ENCODE results near the gene RERGL. TPM values are rescaled to one million over a fixed set of nuclear protein-coding genes. Genes with fewer than 3 reads are reported as not detected.

The RERGL gene
- total RNA-seq, 1 donor from 2014 or later = 0.27 TPM

DNA sequence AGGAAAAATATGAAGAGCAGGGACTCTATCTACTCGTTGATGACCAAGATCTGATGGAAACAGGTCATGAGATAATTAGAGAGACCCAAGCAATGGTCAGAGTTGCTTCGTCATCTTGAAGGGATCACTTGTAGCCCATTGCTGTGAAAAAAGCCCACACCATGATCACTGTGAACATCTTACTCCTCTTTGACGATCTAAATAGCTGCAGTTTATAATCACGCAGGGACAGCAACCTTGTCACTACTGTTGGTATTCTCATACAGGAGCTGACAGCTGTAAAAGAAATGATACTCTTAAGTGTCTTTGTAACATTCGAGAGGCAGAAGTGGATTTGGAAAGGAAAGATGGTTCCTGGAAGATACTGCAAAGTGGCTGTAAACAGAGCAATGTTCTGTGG lies 33.7 kb upstream of the RERGL start:
- peaks cover 17% of the 10 kb centered on the region for H3K9me3 Mint-ChIP-seq (ENCODE audit: low read depth)
- no peak overlapping the region for H3K4me3 Mint-ChIP-seq (ENCODE audit: unreplicated experiment)
- TF ChIP-seq, protein P1, sequence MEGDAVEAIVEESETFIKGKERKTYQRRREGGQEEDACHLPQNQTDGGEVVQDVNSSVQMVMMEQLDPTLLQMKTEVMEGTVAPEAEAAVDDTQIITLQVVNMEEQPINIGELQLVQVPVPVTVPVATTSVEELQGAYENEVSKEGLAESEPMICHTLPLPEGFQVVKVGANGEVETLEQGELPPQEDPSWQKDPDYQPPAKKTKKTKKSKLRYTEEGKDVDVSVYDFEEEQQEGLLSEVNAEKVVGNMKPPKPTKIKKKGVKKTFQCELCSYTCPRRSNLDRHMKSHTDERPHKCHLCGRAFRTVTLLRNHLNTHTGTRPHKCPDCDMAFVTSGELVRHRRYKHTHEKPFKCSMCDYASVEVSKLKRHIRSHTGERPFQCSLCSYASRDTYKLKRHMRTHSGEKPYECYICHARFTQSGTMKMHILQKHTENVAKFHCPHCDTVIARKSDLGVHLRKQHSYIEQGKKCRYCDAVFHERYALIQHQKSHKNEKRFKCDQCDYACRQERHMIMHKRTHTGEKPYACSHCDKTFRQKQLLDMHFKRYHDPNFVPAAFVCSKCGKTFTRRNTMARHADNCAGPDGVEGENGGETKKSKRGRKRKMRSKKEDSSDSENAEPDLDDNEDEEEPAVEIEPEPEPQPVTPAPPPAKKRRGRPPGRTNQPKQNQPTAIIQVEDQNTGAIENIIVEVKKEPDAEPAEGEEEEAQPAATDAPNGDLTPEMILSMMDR (IDR thresholded peaks at IDR 0.05) = no peak
- peaks cover 3% of the 10 kb centered on the region for H3K36me3 Mint-ChIP-seq (ENCODE audit: low read depth)
- H3K27ac Mint-ChIP-seq (ENCODE audit: unreplicated experiment) = no peak overlapping the region
- H3K27me3 Mint-ChIP-seq (ENCODE audit: low read depth) = peaks cover 3% of the 10 kb centered on the region
- no peak for DNase-seq (ENCODE audit: low spot score)
- peaks cover 8% of the 10 kb centered on the region for H3K4me1 Mint-ChIP-seq (ENCODE audit: low read depth)

DNA sequence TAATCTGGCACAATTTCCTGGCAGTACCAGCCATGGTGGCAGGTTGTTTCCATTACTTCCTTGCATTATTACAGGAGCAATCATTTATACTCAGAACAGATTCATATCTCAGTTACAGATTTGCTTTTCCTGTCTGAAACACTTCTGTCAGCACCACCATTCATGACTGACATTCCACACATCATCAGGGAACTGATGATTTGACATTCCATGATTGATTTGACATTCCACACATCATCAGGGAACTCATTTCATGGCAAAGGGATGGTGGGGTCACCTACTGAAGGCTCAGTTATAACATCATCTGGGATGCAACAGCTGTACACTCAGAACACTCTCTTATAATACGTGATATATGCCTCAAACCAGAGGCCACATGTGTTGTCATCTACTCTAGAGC lies 30.9 kb upstream of the RERGL start:
- TF ChIP-seq, protein P1 (IDR thresholded peaks at IDR 0.05) = no peak
- no peak overlapping the region for H3K4me3 Mint-ChIP-seq (ENCODE audit: unreplicated experiment)
- peaks cover 1% of the 10 kb centered on the region for H3K36me3 Mint-ChIP-seq (ENCODE audit: low read depth)
- peaks cover 3% of the 10 kb centered on the region for H3K27me3 Mint-ChIP-seq (ENCODE audit: low read depth)
- peaks cover 5% of the 10 kb centered on the region for H3K9me3 Mint-ChIP-seq (ENCODE audit: low read depth)
- H3K4me1 Mint-ChIP-seq (ENCODE audit: low read depth) = peaks cover 8% of the 10 kb centered on the region
- no peak for DNase-seq (ENCODE audit: low spot score)
- no peak overlapping the region for H3K27ac Mint-ChIP-seq (ENCODE audit: unreplicated experiment)

DNA sequence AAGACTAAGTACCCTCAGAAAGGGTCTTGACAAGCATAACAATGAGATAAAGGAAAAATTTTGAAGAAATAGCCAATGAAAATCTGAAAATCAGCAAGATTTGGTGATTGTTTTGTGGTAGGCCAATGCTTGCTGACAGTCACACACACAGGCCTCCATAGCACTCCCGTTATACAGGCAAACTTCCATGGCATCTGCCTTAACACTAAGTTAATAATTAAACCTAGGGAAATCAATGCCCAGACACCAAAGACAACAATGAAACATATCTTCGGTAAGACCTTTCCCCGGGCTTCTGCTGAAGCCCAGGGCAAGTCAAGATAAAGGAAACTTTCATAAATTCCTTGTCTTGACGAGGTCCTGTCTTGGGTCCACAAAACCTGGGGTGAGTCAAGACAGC lies 18.6 kb upstream of the RERGL start:
- Mint-ChIP-seq H3K27me3 (ENCODE audit: low read depth) (peaks cover 5% of the 10 kb centered on the region), H3K27ac (ENCODE audit: unreplicated experiment) (no peak overlapping the region), H3K4me3 (ENCODE audit: unreplicated experiment) (no peak overlapping the region), H3K9me3 (ENCODE audit: low read depth) (no peaks in the 10 kb centered on the region), H3K36me3 (ENCODE audit: low read depth) (no peaks in the 10 kb centered on the region), H3K4me1 (ENCODE audit: low read depth) (no peaks in the 10 kb centered on the region)
- no peak for DNase-seq (ENCODE audit: low spot score)
- TF ChIP-seq, protein P1 (IDR thresholded peaks at IDR 0.05) = no peak

DNA sequence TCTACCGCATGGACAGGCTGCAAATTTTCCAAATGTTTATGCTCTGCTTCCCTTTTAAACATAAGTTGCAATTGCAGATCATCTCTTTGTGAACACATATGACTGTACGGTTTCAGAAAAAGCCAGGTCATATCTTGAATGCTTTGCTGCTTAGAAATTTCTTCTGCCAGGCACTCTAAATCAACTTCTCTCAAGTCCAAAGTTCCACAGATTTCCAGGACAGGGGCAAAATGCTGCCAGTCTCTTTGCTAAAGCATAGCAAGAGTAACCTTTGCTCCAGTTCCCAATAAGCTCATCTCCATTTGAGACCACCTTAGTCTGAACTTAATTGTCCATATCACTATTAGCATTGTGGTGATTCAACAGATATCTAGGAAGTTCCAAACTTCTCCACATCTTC lies 13.6 kb upstream of the RERGL start:
- Mint-ChIP-seq H3K27ac (ENCODE audit: unreplicated experiment) (no peak overlapping the region), H3K4me1 (ENCODE audit: low read depth) (no peaks in the 10 kb centered on the region), H3K27me3 (ENCODE audit: low read depth) (no peaks in the 10 kb centered on the region)

DNA sequence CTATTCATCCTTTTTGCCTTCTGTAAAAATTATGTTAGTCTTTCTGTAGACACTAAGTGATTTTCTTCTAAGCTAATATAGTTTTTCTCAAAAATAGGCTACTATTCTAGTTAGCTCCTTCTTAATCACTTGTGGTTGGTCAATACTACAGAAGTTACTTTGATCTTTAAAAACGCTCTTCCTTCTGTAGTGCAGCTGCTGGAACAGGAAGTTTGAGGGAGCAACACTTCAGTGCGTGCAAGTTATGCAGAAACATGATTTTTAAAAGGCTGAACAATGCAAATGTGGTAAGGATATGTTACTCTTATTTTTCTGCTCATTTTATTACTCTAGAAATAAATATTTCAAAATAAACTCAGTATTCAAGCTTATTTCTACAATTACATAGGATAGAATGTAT lies 11.1 kb upstream of the RERGL start:
- Mint-ChIP-seq H3K27me3 (ENCODE audit: low read depth) (no peaks in the 10 kb centered on the region), H3K4me3 (ENCODE audit: unreplicated experiment) (no peak overlapping the region), H3K4me1 (ENCODE audit: low read depth) (no peaks in the 10 kb centered on the region), H3K9me3 (ENCODE audit: low read depth) (no peaks in the 10 kb centered on the region), H3K27ac (ENCODE audit: unreplicated experiment) (no peak overlapping the region), H3K36me3 (ENCODE audit: low read depth) (no peaks in the 10 kb centered on the region)
- TF ChIP-seq, protein P1 (IDR thresholded peaks at IDR 0.05) = no peak
- no peak for DNase-seq (ENCODE audit: low spot score)

More for the DNA sequence above, 13.6 kb upstream of the RERGL start:
- Mint-ChIP-seq H3K9me3 (ENCODE audit: low read depth) (no peaks in the 10 kb centered on the region), H3K4me3 (ENCODE audit: unreplicated experiment) (no peak overlapping the region), H3K36me3 (ENCODE audit: low read depth) (no peaks in the 10 kb centered on the region)
- no peak for DNase-seq (ENCODE audit: low spot score)
- TF ChIP-seq, protein P1 (IDR thresholded peaks at IDR 0.05) = no peak

Data from chondrocyte (in vitro differentiated cells).